ENCODE measurements around the gene ATF6. TPM values are rescaled to one million over a fixed set of nuclear protein-coding genes. Genes with fewer than 3 reads are reported as not detected.

The ATF6 gene
- total RNA-seq, 1 donor from 2014 or later: 28.0 TPM

DNA sequence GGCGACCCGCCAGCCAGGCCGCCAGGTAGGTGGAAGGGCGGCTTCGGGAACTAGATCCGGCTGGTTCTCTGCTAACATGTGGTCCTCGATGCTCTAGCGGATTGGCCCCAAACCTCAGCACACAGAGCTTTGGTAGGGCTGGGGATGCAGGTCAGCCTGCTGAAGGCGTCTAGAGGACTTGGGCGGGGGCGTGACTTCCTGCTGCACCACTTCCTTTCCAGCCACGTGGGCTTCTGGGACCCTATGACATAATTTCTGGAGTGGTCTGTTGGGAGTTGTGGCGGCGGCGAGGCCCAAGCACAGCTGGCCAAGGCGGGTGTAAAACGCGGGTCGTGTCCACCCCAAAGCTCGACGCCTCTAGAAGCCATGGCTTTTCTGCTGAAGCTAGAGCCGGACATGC, 124.5 kb downstream of the ATF6 start:
- Mint-ChIP-seq H3K36me3 (peaks cover 20% of the 10 kb centered on the region), H3K4me3 (no peak overlapping the region), H3K27ac (no peak overlapping the region), H3K9me3 (peaks cover 3% of the 10 kb centered on the region), H3K27me3 (ENCODE audit: low read depth) (no peaks in the 10 kb centered on the region), H3K4me1 (no peaks in the 10 kb centered on the region)
- TF ChIP-seq, protein P1, sequence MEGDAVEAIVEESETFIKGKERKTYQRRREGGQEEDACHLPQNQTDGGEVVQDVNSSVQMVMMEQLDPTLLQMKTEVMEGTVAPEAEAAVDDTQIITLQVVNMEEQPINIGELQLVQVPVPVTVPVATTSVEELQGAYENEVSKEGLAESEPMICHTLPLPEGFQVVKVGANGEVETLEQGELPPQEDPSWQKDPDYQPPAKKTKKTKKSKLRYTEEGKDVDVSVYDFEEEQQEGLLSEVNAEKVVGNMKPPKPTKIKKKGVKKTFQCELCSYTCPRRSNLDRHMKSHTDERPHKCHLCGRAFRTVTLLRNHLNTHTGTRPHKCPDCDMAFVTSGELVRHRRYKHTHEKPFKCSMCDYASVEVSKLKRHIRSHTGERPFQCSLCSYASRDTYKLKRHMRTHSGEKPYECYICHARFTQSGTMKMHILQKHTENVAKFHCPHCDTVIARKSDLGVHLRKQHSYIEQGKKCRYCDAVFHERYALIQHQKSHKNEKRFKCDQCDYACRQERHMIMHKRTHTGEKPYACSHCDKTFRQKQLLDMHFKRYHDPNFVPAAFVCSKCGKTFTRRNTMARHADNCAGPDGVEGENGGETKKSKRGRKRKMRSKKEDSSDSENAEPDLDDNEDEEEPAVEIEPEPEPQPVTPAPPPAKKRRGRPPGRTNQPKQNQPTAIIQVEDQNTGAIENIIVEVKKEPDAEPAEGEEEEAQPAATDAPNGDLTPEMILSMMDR (IDR thresholded peaks at IDR 0.05; ENCODE audit: unreplicated experiment): no peak
- DNase-seq (ENCODE audit: low spot score in 2 of 2, unreplicated experiment in 2 of 2): no peak

DNA sequence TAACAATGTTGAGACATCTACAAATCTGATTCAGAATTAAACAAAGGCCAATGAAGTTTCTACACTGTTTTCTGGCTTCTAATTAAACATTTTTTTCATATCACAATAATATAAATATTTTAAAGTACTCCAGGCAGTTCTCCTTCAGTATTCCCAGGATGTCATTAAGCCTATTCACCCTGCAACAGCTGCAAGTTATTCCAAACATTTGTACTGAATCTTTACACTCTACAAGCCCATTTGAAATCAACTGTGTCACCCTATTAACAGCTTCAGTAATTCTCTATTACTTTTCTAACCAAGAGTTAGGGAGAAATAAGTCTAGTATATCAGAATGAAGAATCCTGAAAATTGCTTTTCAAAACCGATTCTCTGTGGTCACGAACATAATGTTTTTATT, 133.0 kb downstream of the ATF6 start:
- Mint-ChIP-seq H3K27me3 (ENCODE audit: low read depth) (no peaks in the 10 kb centered on the region), H3K9me3 (no peaks in the 10 kb centered on the region), H3K4me1 (peaks cover 10% of the 10 kb centered on the region), H3K4me3 (no peak overlapping the region), H3K27ac (no peak overlapping the region), H3K36me3 (no peaks in the 10 kb centered on the region)
- DNase-seq (ENCODE audit: low spot score in 2 of 2, unreplicated experiment in 2 of 2): no peak
- TF ChIP-seq, protein P1 (IDR thresholded peaks at IDR 0.05; ENCODE audit: unreplicated experiment): no peak

DNA sequence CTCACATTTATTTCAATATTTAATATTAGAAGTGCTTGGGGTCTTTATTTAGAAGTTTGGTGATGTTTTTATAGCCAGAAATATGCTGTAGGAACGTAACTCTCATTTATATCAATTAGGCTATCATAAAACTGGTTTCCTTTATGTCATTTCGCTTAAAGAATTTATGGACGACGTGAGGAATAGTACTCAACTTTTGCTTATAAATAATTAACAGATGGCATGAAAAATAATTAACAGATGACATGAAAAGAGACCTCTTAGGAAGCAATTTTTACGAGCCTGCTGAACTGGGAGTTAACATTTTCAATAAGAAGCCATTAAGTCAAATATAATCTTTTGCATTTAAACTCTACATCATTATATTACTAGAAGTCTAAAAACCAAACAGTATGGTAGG, 134.0 kb downstream of the ATF6 start:
- TF ChIP-seq, protein P1 (IDR thresholded peaks at IDR 0.05; ENCODE audit: unreplicated experiment): no peak

DNA sequence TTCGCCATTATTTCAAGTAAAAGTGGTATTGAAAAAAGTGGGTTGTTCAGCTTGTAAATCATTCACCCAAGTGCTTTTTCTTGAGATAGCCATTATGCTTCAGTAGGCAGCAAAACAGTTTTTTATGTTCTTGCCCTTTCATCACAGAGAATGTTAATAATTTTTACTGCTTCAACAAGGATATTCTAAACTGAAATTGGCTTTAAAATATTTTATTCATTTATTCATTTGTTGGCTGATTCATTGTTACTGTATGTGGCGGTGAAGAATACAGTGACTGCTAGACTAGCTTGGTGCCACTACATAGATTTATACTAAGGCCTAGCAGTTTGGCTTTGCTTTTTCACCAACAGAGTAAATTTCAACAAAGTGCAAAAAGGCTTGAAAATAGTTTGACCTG, 136.1 kb downstream of the ATF6 start:
- peaks cover 10% of the 10 kb centered on the region for H3K4me1 Mint-ChIP-seq
- H3K27ac Mint-ChIP-seq: no peak overlapping the region
- H3K4me3 Mint-ChIP-seq: no peak overlapping the region
- no peaks in the 10 kb centered on the region for H3K36me3 Mint-ChIP-seq
- TF ChIP-seq, protein P1 (IDR thresholded peaks at IDR 0.05; ENCODE audit: unreplicated experiment): no peak
- no peak for DNase-seq (ENCODE audit: low spot score in 2 of 2, unreplicated experiment in 2 of 2)
- no peaks in the 10 kb centered on the region for H3K27me3 Mint-ChIP-seq (ENCODE audit: low read depth)
- no peaks in the 10 kb centered on the region for H3K9me3 Mint-ChIP-seq

More for the DNA sequence above, 134.0 kb downstream of the ATF6 start:
- Mint-ChIP-seq H3K9me3 (no peaks in the 10 kb centered on the region), H3K4me3 (no peak overlapping the region), H3K36me3 (no peaks in the 10 kb centered on the region), H3K4me1 (peaks cover 10% of the 10 kb centered on the region), H3K27ac (no peak overlapping the region), H3K27me3 (ENCODE audit: low read depth) (no peaks in the 10 kb centered on the region)
- no peak for DNase-seq (ENCODE audit: low spot score in 2 of 2, unreplicated experiment in 2 of 2)

DNA sequence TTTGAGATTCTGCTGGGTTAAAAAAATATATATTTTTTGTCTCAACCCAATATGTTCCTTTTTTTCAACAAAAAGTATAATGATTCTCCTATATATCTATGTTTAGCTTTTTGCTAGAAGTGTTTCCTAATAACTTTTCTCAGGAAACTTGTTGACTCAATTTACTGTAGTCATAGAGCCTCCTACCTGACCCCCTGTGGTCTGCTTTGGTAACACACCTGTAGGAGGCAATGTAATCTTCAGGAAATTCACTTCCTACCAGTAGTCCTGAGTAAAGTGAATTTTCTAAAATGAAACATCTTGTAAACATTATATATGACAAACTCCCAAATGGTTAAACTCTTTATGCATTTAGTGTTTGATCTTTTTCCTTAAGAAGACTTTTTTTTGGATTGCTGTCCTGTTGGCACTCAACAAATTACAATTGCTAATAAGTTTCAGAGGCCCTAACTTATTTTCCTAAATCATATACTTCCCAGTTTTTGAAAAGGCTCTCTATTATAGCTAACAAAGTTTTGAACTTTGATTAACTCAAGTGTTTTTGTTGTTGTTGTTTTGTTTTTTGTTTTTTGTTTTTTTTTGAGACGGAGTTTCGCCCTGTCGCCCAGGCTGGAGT, 139.3 kb downstream of the ATF6 start:
- TF ChIP-seq, protein P1 (IDR thresholded peaks at IDR 0.05; ENCODE audit: unreplicated experiment): peak; percentile 46
- no peak for DNase-seq (ENCODE audit: low spot score in 2 of 2, unreplicated experiment in 2 of 2)
- Mint-ChIP-seq H3K9me3 (peaks cover 3% of the 10 kb centered on the region), H3K4me3 (no peak overlapping the region), H3K27ac (no peak overlapping the region), H3K27me3 (ENCODE audit: low read depth) (no peaks in the 10 kb centered on the region), H3K36me3 (peaks cover 3% of the 10 kb centered on the region), H3K4me1 (peaks cover 8% of the 10 kb centered on the region)

DNA sequence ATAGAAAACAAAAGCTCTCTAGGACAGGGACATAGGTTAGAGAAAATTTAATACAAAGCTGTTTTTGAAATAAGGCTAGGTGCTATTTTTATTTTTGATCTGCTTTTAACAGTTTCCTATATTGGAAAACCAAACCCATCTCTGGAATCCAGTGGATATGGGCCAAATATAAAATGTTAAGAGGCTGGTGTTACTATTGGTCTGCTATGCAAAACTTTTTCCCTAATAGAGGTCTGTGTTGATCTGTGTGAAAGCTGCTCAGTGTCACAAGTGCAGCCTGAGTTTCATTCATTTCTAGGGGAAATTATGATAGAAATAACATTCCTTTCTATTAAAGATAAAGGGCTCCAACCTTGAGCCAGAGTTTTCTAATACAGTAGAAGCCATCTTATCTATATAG, 141.1 kb downstream of the ATF6 start:
- no peak for DNase-seq (ENCODE audit: low spot score in 2 of 2, unreplicated experiment in 2 of 2)
- peaks cover 20% of the 10 kb centered on the region for H3K4me1 Mint-ChIP-seq
- H3K9me3 Mint-ChIP-seq: peaks cover 3% of the 10 kb centered on the region
- no peaks in the 10 kb centered on the region for H3K27me3 Mint-ChIP-seq (ENCODE audit: low read depth)
- H3K27ac Mint-ChIP-seq: no peak overlapping the region
- H3K36me3 Mint-ChIP-seq: peaks cover 3% of the 10 kb centered on the region
- TF ChIP-seq, protein P1 (IDR thresholded peaks at IDR 0.05; ENCODE audit: unreplicated experiment): no peak
- H3K4me3 Mint-ChIP-seq: no peak overlapping the region
